Chondrocyte (in vitro differentiated cells): ENCODE results near the gene PIK3R1. TPM values are rescaled to one million over a fixed set of nuclear protein-coding genes. Genes with fewer than 3 reads are reported as not detected.
A peak's percentile ranks its signal among the peaks of the same experiment; 100 is the strongest.
"Not testable (repeated sequence)": the region's sequence is repeated elsewhere in the genome, so short reads cannot be mapped to it uniquely, and the experiment has no call there.

Source experiments
- DNase-seq: peaks from one replicate; pipeline ENCODE4 v3.0.0; 2021; ENCODE audit warnings: mixed read lengths, low spot score
- H3K27ac Mint-ChIP-seq: one replicate; pipeline ENCODE4 v1.8.0; 2021; ENCODE audit warnings: mild to moderate bottlenecking, moderate library complexity, mixed read lengths; ENCODE audit not compliant: unreplicated experiment
- H3K27me3 Mint-ChIP-seq: 2 replicates; pipeline ENCODE4 v1.8.0; 2021; ENCODE audit warnings: low read depth, mixed read lengths
- H3K36me3 Mint-ChIP-seq: 2 replicates; pipeline ENCODE4 v1.8.0; 2021; ENCODE audit warnings: low read depth, mixed read lengths
- H3K4me1 Mint-ChIP-seq: 2 replicates; pipeline ENCODE4 v1.8.0; 2021; ENCODE audit warnings: low read depth, mild to moderate bottlenecking, mixed read lengths
- H3K4me3 Mint-ChIP-seq: one replicate; pipeline ENCODE4 v1.8.0; 2021; ENCODE audit warnings: mild to moderate bottlenecking, moderate library complexity, mixed read lengths; ENCODE audit not compliant: unreplicated experiment
- H3K9me3 Mint-ChIP-seq: 2 replicates; pipeline ENCODE4 v1.8.0; 2021; ENCODE audit warnings: low read depth, mixed read lengths
- total RNA-seq: library from RNA; stranded (reverse); gene quantifications from 3 replicates; pipeline ENCODE4 v1.2.1, GENCODE V29; 2021
- TF ChIP-seq, protein P1 (sequence below): fragments of 200-600 bp; sonication (generic); IDR thresholded peaks from 2 replicates; pipeline ENCODE4 v1.5.0; 2021; ENCODE audit warnings: antibody characterized with exemption, mild to moderate bottlenecking, moderate library complexity

PIK3R1 gene
- total RNA-seq, 1 donor from 2014 or later, result 60.7 TPM

DNA sequence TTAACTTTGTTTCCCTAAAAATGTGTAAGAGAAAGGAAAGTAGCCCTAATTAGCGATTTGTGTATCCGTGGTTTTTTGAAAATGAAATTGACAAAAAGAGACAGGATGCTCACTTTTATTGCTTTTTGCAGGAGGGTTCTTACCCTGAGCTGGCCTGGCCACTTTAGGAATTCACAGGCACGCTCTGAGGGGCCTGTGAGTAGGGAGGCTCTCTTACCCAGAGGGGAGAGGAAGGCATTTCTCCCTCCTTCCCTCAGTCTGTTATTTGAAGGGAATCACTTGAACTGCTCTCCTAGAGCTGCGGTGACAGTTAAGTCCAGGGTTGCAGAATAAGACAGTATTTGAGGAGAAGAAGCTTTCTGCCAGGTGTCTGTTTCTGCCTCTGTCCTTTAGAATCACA lies 16.7 kb downstream of the PIK3R1 start:
- TF ChIP-seq, protein P1, sequence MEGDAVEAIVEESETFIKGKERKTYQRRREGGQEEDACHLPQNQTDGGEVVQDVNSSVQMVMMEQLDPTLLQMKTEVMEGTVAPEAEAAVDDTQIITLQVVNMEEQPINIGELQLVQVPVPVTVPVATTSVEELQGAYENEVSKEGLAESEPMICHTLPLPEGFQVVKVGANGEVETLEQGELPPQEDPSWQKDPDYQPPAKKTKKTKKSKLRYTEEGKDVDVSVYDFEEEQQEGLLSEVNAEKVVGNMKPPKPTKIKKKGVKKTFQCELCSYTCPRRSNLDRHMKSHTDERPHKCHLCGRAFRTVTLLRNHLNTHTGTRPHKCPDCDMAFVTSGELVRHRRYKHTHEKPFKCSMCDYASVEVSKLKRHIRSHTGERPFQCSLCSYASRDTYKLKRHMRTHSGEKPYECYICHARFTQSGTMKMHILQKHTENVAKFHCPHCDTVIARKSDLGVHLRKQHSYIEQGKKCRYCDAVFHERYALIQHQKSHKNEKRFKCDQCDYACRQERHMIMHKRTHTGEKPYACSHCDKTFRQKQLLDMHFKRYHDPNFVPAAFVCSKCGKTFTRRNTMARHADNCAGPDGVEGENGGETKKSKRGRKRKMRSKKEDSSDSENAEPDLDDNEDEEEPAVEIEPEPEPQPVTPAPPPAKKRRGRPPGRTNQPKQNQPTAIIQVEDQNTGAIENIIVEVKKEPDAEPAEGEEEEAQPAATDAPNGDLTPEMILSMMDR, result no peak
- no peak for DNase-seq
- Mint-ChIP-seq H3K27ac (no peak overlapping the region), H3K27me3 (no peaks in the 10 kb centered on the region), H3K36me3 (peaks cover 14% of the 10 kb centered on the region), H3K4me3 (no peak overlapping the region), H3K9me3 (no peaks in the 10 kb centered on the region), H3K4me1 (peaks cover 37% of the 10 kb centered on the region)

DNA sequence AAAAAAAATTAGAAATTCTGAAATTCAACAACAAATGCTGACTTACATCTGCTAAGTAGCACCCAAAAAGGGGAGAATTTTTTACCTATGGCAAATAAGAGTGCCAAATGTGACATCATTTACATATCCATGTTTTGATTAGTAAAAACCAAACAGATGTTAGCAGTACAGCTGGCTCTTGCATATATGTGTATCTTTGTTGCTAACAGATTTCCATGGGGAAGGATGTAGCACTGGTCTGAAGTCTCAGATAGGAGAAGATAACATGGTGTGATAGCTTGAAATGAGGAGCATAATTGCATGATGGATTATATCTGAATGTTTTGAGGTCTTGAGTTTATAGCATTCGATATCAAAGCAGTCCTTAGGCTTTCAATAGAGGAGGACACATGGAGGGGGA lies 17.5 kb downstream of the PIK3R1 start:
- no peak for DNase-seq
- TF ChIP-seq, protein P1, result no peak
- Mint-ChIP-seq H3K27me3 (no peaks in the 10 kb centered on the region), H3K9me3 (no peaks in the 10 kb centered on the region), H3K27ac (no peak overlapping the region), H3K36me3 (peaks cover 8% of the 10 kb centered on the region), H3K4me3 (no peak overlapping the region), H3K4me1 (peaks cover 36% of the 10 kb centered on the region)

DNA sequence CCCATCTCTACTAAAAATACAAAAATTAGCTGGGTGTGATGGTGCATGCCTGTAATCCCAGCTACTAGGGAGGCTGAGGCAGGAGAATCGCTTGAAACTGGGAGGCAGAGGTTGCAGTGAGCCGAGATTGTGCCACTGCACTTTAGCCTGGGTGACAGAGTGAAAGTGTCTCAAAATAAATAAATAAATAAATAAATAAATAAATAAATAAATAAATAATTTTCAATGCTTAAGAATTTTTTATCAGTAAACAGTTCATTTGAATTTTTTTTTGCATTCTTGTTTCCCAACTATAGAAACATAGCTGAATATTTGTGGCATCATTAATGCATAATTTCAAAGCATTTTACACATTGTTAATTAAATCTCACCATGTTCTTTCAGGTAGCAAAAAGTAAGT lies 19.7 kb downstream of the PIK3R1 start:
- not testable (repeated sequence) for DNase-seq, H3K27ac Mint-ChIP-seq, H3K9me3 Mint-ChIP-seq, H3K36me3 Mint-ChIP-seq, H3K27me3 Mint-ChIP-seq, H3K4me3 Mint-ChIP-seq
- peaks cover 38% of the 10 kb centered on the region for H3K4me1 Mint-ChIP-seq

DNA sequence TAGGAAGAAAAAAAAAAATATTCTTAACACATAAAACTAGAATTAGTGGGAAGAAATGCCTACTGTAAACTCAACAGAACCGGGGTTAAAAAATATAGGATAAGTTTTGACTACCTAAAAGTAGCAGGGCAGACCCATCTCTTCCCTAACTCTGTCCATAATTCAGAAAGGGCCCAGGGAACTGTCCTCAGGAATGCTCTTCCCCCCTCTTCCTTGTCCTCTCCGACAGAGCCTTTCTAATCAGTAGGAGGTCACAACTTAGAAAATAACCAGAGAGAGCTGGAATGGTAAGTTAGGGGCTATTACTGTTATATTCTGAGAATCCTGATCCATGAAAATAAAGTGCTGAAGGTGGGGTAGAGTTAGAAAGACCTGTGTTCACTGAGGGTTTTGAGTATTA lies 22.2 kb downstream of the PIK3R1 start:
- H3K4me1 Mint-ChIP-seq, result peaks cover 51% of the 10 kb centered on the region
- no peak overlapping the region for H3K27ac Mint-ChIP-seq
- TF ChIP-seq, protein P1, result no peak
- no peaks in the 10 kb centered on the region for H3K36me3 Mint-ChIP-seq
- no peaks in the 10 kb centered on the region for H3K9me3 Mint-ChIP-seq
- H3K27me3 Mint-ChIP-seq, result no peaks in the 10 kb centered on the region
- DNase-seq, result no peak
- H3K4me3 Mint-ChIP-seq, result no peak overlapping the region

DNA sequence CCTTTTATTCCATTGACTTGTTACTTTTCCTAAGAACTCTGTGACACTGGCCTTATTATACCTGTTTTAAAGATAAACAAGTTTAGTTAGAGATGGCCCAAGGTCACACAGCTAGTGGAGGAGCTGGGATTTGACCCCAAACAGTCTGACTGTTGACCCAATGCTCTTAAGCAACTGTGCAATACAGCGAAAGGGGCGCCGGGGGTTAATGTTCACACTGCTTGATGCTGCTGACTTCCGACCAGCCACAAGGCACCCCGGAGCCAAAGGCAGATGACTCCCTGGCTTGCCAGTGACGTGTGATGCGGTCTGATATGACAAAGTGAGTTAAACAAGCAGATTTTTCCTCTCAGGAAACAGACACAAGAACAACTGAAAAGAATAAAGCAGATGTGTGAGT lies 23.9 kb downstream of the PIK3R1 start:
- peaks cover 59% of the 10 kb centered on the region for H3K4me1 Mint-ChIP-seq
- DNase-seq, result no peak
- H3K4me3 Mint-ChIP-seq, result no peak overlapping the region
- no peaks in the 10 kb centered on the region for H3K9me3 Mint-ChIP-seq
- peak overlapping the region; percentile 49 for H3K27ac Mint-ChIP-seq
- H3K36me3 Mint-ChIP-seq, result peaks cover 1% of the 10 kb centered on the region
- TF ChIP-seq, protein P1, result no peak
- H3K27me3 Mint-ChIP-seq, result no peaks in the 10 kb centered on the region

DNA sequence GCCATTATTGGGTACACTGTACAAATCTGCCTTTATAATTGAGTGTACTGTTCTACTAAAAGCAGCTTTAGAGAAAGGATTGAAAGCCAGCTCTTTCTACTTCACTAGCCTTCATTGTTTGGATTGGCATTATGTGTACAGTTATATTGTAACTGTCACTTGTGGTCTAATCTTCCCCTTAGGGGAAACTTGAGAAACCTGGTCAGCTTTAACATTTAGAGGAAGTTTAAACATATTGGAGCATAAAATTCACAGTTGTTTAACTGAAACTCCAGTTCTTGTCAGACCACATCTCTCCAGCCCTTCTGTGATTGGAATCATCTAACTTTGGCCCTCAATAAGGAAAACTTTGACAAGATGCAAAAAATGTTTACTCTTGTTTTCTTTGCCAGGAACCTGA lies 24.6 kb downstream of the PIK3R1 start:
- no peak for DNase-seq
- no peak overlapping the region for H3K27ac Mint-ChIP-seq
- no peaks in the 10 kb centered on the region for H3K9me3 Mint-ChIP-seq
- H3K4me3 Mint-ChIP-seq, result no peak overlapping the region
- H3K36me3 Mint-ChIP-seq, result peaks cover 2% of the 10 kb centered on the region
- TF ChIP-seq, protein P1, result no peak
- H3K27me3 Mint-ChIP-seq, result no peaks in the 10 kb centered on the region
- H3K4me1 Mint-ChIP-seq, result peaks cover 61% of the 10 kb centered on the region
